ENCODE data around the gene HOXB1. TPM values are rescaled to one million over a fixed set of nuclear protein-coding genes. Genes with fewer than 3 reads are reported as not detected.

Gene HOXB1
- total RNA-seq, 6 donors from 2014 or later = not detected

- H3K4me3 ChIP-seq = peak overlapping the region in 1 of 4 donors; percentile 3
Observed at GRCh38 chr17:48527547-48527932, 3.3 kb downstream of the HOXB1 start.

DNA sequence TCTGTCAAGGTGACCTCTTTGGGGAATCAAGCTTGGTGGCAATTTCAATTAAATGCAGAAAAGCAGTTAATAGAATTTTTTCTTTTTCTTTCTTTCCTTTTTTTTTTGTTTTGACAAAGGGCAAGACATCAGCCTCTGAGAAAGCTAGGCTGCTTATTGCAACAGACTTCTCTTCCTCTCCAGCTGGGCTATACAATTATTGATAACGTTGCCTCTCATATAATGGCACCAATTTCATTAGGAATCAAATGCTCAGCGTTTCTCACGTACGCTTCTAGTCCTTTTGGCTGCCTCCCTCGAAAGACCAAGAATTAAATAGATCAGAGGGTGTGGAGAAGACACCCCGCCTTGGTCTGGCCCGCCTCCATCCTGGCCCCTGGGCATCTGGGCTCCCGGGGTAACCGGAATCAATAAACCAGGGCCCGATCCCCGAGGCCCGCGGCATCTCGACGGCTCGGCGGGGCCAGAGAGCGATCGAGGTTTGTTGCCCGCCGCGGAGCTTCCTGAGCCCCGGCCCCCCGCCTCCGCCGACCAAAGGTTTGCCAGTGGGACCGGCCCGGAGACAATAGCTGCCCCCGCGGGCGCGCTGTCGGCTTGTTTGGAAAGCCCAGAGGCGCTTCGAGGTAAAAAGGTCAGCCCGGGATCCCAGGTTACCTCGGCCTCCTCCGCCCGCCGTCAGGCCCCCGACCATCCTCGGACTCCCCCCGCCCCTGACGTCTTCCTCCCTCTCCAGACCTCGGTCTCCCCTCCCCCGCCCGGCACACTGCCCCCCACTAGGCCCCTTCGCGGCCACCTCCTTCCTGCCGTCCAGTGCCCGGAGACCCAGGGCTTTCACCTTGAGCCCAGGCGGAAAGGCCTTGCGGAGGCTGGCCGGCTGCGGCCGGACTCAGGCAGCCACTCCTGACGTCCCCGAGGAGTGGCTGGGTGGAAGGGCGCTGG is 3.9 kb downstream of the HOXB1 start:
- no peak overlapping the region for H3K27ac ChIP-seq
- ATAC-seq (ENCODE audit: low FRiP score in 2 of 2) (no peak), DNase-seq (peak in 1 of 2 donors; percentile 84)
- H3K9me3 ChIP-seq = no peaks in the 10 kb centered on the region
- peaks cover 0 to 7% (median 3%) of the 10 kb centered on the region in 4 donors for H3K4me1 ChIP-seq
- H3K36me3 ChIP-seq = no peaks in the 10 kb centered on the region
- 12 to 24% methylated on average over 32 to 40 of the region's 59 CpGs for WGBS, 2 donors
- TF ChIP-seq, protein P1, sequence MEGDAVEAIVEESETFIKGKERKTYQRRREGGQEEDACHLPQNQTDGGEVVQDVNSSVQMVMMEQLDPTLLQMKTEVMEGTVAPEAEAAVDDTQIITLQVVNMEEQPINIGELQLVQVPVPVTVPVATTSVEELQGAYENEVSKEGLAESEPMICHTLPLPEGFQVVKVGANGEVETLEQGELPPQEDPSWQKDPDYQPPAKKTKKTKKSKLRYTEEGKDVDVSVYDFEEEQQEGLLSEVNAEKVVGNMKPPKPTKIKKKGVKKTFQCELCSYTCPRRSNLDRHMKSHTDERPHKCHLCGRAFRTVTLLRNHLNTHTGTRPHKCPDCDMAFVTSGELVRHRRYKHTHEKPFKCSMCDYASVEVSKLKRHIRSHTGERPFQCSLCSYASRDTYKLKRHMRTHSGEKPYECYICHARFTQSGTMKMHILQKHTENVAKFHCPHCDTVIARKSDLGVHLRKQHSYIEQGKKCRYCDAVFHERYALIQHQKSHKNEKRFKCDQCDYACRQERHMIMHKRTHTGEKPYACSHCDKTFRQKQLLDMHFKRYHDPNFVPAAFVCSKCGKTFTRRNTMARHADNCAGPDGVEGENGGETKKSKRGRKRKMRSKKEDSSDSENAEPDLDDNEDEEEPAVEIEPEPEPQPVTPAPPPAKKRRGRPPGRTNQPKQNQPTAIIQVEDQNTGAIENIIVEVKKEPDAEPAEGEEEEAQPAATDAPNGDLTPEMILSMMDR (IDR thresholded peaks at IDR 0.05) = no peak
- TF ChIP-seq POLR2AphosphoS5 (IDR thresholded peaks at IDR 0.05) (no peak), POLR2A (IDR thresholded peaks at IDR 0.05) (no peak), EP300 (IDR thresholded peaks at IDR 0.05) (no peak)
- H3K27me3 ChIP-seq = peaks cover 0 to 22% (median 5%) of the 10 kb centered on the region in 4 donors
- peak overlapping the region in 2 of 4 donors; percentile 3 to 5 for H3K4me3 ChIP-seq

More at GRCh38 chr17:48527547-48527932, 3.3 kb downstream of the HOXB1 start:
- H3K27ac ChIP-seq = no peak overlapping the region
- no peaks in the 10 kb centered on the region for H3K36me3 ChIP-seq
- 35 to 40% methylated on average over 14 of the region's 14 CpGs for WGBS, 2 donors
- DNase-seq (no peak), ATAC-seq (ENCODE audit: low FRiP score in 2 of 2) (no peak)
- TF ChIP-seq POLR2A (IDR thresholded peaks at IDR 0.05) = no peak
- TF ChIP-seq EP300 (IDR thresholded peaks at IDR 0.05) = no peak
- no peak for TF ChIP-seq POLR2AphosphoS5 (IDR thresholded peaks at IDR 0.05)
- TF ChIP-seq, protein P1 (IDR thresholded peaks at IDR 0.05) = no peak
- H3K9me3 ChIP-seq = no peaks in the 10 kb centered on the region
- peaks cover 0 to 7% (median 3%) of the 10 kb centered on the region in 4 donors for H3K4me1 ChIP-seq
- peaks cover 0 to 22% (median 5%) of the 10 kb centered on the region in 4 donors for H3K27me3 ChIP-seq

- WGBS, 2 donors = 63 to 67% methylated on average over 6 of the region's 6 CpGs
- Histone ChIP-seq H3K4me3 (no peak overlapping the region), H3K9me3 (no peaks in the 10 kb centered on the region), H3K27me3 (peaks cover 0 to 13% (median 5%) of the 10 kb centered on the region in 4 donors), H3K36me3 (no peaks in the 10 kb centered on the region), H3K4me1 (peaks cover 0 to 7% (median 3%) of the 10 kb centered on the region in 4 donors), H3K27ac (no peak overlapping the region)
- TF ChIP-seq POLR2A (IDR thresholded peaks at IDR 0.05) = no peak
- TF ChIP-seq, protein P1 (IDR thresholded peaks at IDR 0.05) = no peak
- no peak for TF ChIP-seq POLR2AphosphoS5 (IDR thresholded peaks at IDR 0.05)
- no peak for TF ChIP-seq EP300 (IDR thresholded peaks at IDR 0.05)
- DNase-seq = no peak
- ATAC-seq (ENCODE audit: low FRiP score in 2 of 2) = no peak
Observed at GRCh38 chr17:48523010-48523409, 7.8 kb downstream of the HOXB1 start.

GRCh38 chr17:48522031-48522653 is 8.7 kb downstream of the HOXB1 start:
- TF ChIP-seq POLR2AphosphoS5 (IDR thresholded peaks at IDR 0.05) (no peak), POLR2A (IDR thresholded peaks at IDR 0.05) (no peak), EP300 (IDR thresholded peaks at IDR 0.05) (no peak)
- TF ChIP-seq, protein P1 (IDR thresholded peaks at IDR 0.05) = no peak
- H3K4me1 ChIP-seq = peaks cover 0 to 4% (median 2%) of the 10 kb centered on the region in 4 donors
- no peak overlapping the region for H3K27ac ChIP-seq
- no peak for DNase-seq
- WGBS, 2 donors = 24 to 28% methylated on average over 8 of the region's 8 CpGs
- no peak overlapping the region for H3K4me3 ChIP-seq
- no peaks in the 10 kb centered on the region for H3K36me3 ChIP-seq
- peak; percentile 31 to 57 for ATAC-seq (ENCODE audit: low FRiP score in 2 of 2)
- H3K9me3 ChIP-seq = no peaks in the 10 kb centered on the region
- H3K27me3 ChIP-seq = peaks cover 0 to 9% (median 2%) of the 10 kb centered on the region in 4 donors

Measured in upper lobe of left lung (tissue), 6 donors.